GM12878 (cell line): ENCODE data around the gene FAM72A. TPM values are rescaled to one million over a fixed set of nuclear protein-coding genes. Genes with fewer than 3 reads are reported as not detected.
A peak's percentile ranks its signal among the peaks of the same experiment; 100 is the strongest.
"Not testable (repeated sequence)": the region's sequence is repeated elsewhere in the genome, so short reads cannot be mapped to it uniquely, and the experiment has no call there.

Experiments
- ATAC-seq: fragments of 200-7000 bp; cut with Tn5 transposase; 3 replicates; pipeline ENCODE4 v1.9.1; 2020; ENCODE audit warnings: mild to moderate bottlenecking, moderate library complexity
- BruUV-seq: library from RNA; stranded (reverse); fragments of 400-500 nt; replicated peaks from 2 replicates; lab custom pipeline; 2021; lab: Mats Ljungman, UMichigan
- CTCF ChIA-PET: fragments of 300-600 bp; sonication (Branson Sonifier 250); formaldehyde crosslinking; extraction: SDS; loops from one replicate; lab custom pipeline; 2021; ENCODE audit warnings: inconsistent platforms; lab: Yijun Ruan, JAX
- POLR2A ChIA-PET: fragments of 350-600 bp; formaldehyde crosslinking; extraction: SDS; loops from one replicate; lab custom pipeline; 2021; ENCODE audit warnings: inconsistent platforms; lab: Charles Lee
- RAD21 ChIA-PET: fragments of 300-600 bp; sonication (Branson Sonifier 250); formaldehyde crosslinking; loops from one replicate; lab custom pipeline; 2023; ENCODE audit warnings: antibody characterized with exemption; ENCODE audit not compliant: unreplicated experiment; lab: Charles Lee
- SMC1A ChIA-PET: fragments of 300-600 bp; sonication (Branson Sonifier 250); formaldehyde crosslinking; loops from one replicate; lab custom pipeline; 2023; ENCODE audit not compliant: unreplicated experiment, uncharacterized antibody; lab: Charles Lee
- DNase-seq: peaks from one replicate; pipeline ENCODE4 v3.0.0-alpha.2; 2011; ENCODE audit warnings: low read depth, low spot score
- FAIRE-seq: peaks from 3 replicates; lab custom pipeline; 2011; peaks lifted over from hg19 to GRCh38; lab: Jason Lieb, UNC
- H2AFZ ChIP-seq: 2 replicates; pipeline ENCODE4 v1.6.0; 2011; ENCODE audit warnings: low read depth, low read length, control low read depth; ENCODE audit not compliant: control insufficient read depth
- H3K27ac ChIP-seq: 2 replicates; pipeline ENCODE4 v1.5.1; 2011; ENCODE audit warnings: control low read depth; ENCODE audit not compliant: control insufficient read depth, insufficient read depth
- H3K27me3 ChIP-seq, 2 experiments: replicated peaks in 1 of 2; 2 replicates each; pipeline versions ENCODE4 v1.6.0 to v1.6.1; 2011; ENCODE audit warnings: low read length in 1 of 2; ENCODE audit not compliant: control insufficient read depth in 2 of 2, insufficient read depth in 2 of 2
- H3K36me3 ChIP-seq, 2 experiments: 2 replicates each; pipeline ENCODE4 v1.5.1; 2011; ENCODE audit warnings: low read length in 1 of 2; ENCODE audit not compliant: control insufficient read depth in 2 of 2, insufficient read depth in 2 of 2
- H3K4me1 ChIP-seq: 2 replicates; pipeline ENCODE4 v1.6.1; 2011; ENCODE audit warnings: mild to moderate bottlenecking, low read length, moderate library complexity, mixed read lengths; ENCODE audit not compliant: control insufficient read depth, insufficient read depth
- H3K4me2 ChIP-seq: 2 replicates; pipeline ENCODE4 v1.6.0; 2011; ENCODE audit warnings: control low read depth; ENCODE audit not compliant: control insufficient read depth, insufficient read depth
- H3K4me3 ChIP-seq: fragments of 200-600 bp; sonication (generic); 2 replicates; pipeline ENCODE4 v1.5.1; 2016
- H3K79me2 ChIP-seq: 2 replicates; pipeline ENCODE4 v1.6.0; 2011; ENCODE audit warnings: low read length; ENCODE audit not compliant: control insufficient read depth, insufficient read depth
- H3K9ac ChIP-seq: 2 replicates; pipeline ENCODE4 v1.8.0; 2011; ENCODE audit warnings: low read length, control low read depth, mixed read lengths; ENCODE audit not compliant: control insufficient read depth, insufficient read depth
- H3K9me3 ChIP-seq: replicated peaks from 3 replicates; pipeline ENCODE4 v1.5.1; 2011; ENCODE audit warnings: mild to moderate bottlenecking, low read length; ENCODE audit not compliant: control insufficient read depth, insufficient read depth
- H4K20me1 ChIP-seq: 2 replicates; pipeline ENCODE4 v1.6.0; 2011; ENCODE audit not compliant: control insufficient read depth, insufficient read depth
- WGBS: methylation state at CpG from one replicate; pipeline ENCODE4 v1.1.6; 2016; ENCODE audit warnings: low lambda C conversion rate; ENCODE audit not compliant: insufficient replicate concordance, insufficient coverage; ENCODE audit errors: missing lambda C conversion rate; 5-methylcytosine and 5-hydroxymethylcytosine counted together
- in situ Hi-C: fragments of 300-500 bp; cut with MboI; formaldehyde crosslinking; loops from 9 replicates; pipeline ENCODE4 v1.14.3; 2018; ENCODE audit warnings: mixed read lengths
- intact Hi-C: fragments of 100-400 bp; cut with micrococcal nuclease; formaldehyde crosslinking; loops from one replicate; pipeline ENCODE4 v1.14.2; 2022; ENCODE audit not compliant: unreplicated experiment
- polyA plus RNA-seq, 11 experiments: library from polyadenylated mRNA; depleted of rRNA in 4 of 11; unstranded in 6 of 11; stranded (reverse) in 5 of 11; fragments of >200 nt; fragmentation: Nextera tagmentation in 4 of 11; fragmentation: Illumina TruSeq in 1 of 11; extraction: Ambion mirVana in 4 of 11; extraction: Trizol in 1 of 11; gene quantifications; 1 replicate in 1 of 11; 2 replicates in 10 of 11; pipeline versions ENCODE4 v1.2.1 to v1.2.3, GENCODE V29; 2011 to 2016; ENCODE audit warnings: inconsistent platforms in 2 of 11, missing spikeins in 2 of 11, low read depth in 1 of 11
- total RNA-seq, 4 experiments: library from RNA; depleted of rRNA in 3 of 4; stranded (reverse); fragments of >200 nt in 3 of 4; fragmentation: Illumina TruSeq in 1 of 4; extraction: Trizol in 1 of 4; gene quantifications; 2 replicates each; pipeline versions ENCODE4 v1.2.1 to v1.2.3, GENCODE V29; 2013 to 2021

FAM72A gene
- total and polyA plus RNA-seq, 10 of the 15 experiments (the other 5 are each of a cell fraction or from before 2014, with no cell fraction given), result 7.5 to 36.7 (median 18.6) TPM

DNA sequence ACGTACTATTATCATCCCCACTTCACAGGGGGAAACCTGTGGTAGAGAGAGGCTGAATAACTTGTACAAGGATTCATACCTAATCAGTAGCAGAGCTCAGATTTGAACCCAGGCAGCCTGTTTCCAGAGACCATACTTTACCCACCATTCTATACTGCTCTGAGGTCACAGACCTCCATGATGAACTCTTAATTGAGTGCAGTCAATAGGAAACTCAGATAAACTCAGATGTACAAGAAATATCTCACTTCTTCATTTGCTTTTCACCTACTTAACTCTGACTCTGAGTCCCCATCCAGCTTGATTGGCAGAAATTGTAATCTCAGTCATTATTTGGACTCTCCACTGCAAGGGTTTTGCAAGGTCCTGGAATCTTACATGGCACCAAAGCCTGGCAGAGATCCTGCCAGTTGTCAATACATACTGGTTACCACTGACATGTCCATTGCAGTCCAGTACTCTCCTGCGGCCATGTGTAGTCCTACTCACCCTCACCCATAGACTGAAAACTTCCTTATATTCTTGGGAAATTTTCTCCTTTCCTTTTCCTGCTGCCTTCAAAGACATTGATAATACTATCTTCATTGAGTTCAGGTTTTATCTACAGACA is 29.4 kb downstream of the FAM72A start:
- H3K4me1 ChIP-seq, H2AFZ ChIP-seq, H3K4me2 ChIP-seq, SMC1A ChIA-PET, CTCF ChIA-PET, intact Hi-C loops, DNase-seq, H3K9me3 ChIP-seq, H3K79me2 ChIP-seq, RAD21 ChIA-PET, POLR2A ChIA-PET, H3K27me3 ChIP-seq, H4K20me1 ChIP-seq, H3K27ac ChIP-seq, in situ Hi-C loops, FAIRE-seq, H3K36me3 ChIP-seq, H3K4me3 ChIP-seq, ATAC-seq, BruUV-seq, H3K9ac ChIP-seq: not testable (repeated sequence)
- 83% methylated on average over 1 of the region's 2 CpGs for WGBS

DNA sequence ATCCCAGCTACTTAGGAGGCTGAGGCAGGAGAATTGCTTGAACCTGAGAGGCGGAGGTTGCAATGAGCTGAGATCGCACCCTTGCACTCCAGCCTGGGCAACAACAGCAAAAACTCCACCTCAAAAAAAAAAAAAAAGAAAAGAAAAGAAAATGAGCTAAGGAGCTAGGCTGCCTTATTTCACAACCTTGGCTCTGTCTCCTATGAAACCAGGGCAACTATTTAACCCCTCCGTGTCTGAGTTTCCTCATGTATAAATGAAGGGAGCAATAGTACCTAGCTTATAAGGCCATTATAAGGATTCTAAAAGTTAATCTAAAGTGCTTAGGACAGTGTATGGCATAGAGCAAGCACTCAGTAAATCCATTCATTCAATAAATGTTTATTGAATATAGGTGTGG is 32.8 kb downstream of the FAM72A start:
- H4K20me1 ChIP-seq, H3K27me3 ChIP-seq, DNase-seq, H3K79me2 ChIP-seq, in situ Hi-C loops, RAD21 ChIA-PET, CTCF ChIA-PET, intact Hi-C loops, H3K9me3 ChIP-seq, H3K4me1 ChIP-seq, H3K27ac ChIP-seq, FAIRE-seq, H2AFZ ChIP-seq, H3K4me3 ChIP-seq, ATAC-seq, SMC1A ChIA-PET, H3K4me2 ChIP-seq, H3K9ac ChIP-seq, BruUV-seq, POLR2A ChIA-PET, H3K36me3 ChIP-seq: not testable (repeated sequence)
- WGBS, result 85% methylated on average over 1 of the region's 3 CpGs

DNA sequence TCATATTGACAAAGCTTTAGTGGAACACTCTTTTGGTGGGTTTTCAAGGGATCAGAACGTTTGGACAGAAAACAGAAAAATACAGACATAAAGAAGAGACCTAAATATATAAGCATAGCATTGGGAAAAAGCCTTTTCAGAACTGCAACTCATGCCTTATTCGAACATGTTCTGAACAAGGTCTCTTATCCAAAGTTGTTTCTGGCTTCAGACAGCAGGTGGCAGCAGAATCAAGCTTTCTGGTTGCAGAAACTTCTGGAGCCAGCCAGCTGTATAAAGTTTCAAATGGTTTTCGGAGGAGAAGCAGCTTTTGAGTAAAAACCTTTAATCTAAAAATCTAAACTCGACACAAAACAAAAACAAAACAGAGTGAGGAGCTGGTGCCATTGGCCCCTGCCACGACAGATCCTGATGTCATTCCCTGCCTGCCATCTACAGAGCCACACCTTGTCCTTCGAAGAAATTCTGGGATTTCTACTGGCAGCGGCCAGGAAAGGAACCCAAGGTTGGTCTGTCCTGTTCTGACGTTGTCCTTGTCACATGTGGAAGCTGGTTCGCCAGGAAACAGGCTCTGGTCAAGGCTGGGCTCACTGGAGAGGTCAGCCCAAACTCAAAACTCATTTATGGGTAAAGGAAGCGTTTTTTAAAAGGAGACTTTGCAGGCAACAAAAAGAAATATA is 35.1 kb downstream of the FAM72A start:
- BruUV-seq, POLR2A ChIA-PET, H2AFZ ChIP-seq, H4K20me1 ChIP-seq, H3K4me1 ChIP-seq, H3K4me3 ChIP-seq, DNase-seq, H3K9me3 ChIP-seq, CTCF ChIA-PET, RAD21 ChIA-PET, H3K4me2 ChIP-seq, intact Hi-C loops, H3K27me3 ChIP-seq, H3K9ac ChIP-seq, H3K79me2 ChIP-seq, SMC1A ChIA-PET, FAIRE-seq, H3K27ac ChIP-seq, H3K36me3 ChIP-seq, in situ Hi-C loops: not testable (repeated sequence)
- ATAC-seq, result peak; percentile 87
- 9% methylated on average over 4 of the region's 10 CpGs for WGBS
